IMR-90 (cell line): ENCODE results near the gene SLC6A7. TPM values are rescaled to one million over a fixed set of nuclear protein-coding genes. Genes with fewer than 3 reads are reported as not detected.

Source experiments
- ATAC-seq: fragments of 200-7000 bp; cut with Tn5 transposase; 2 replicates; pipeline ENCODE4 v1.9.1; 2020; ENCODE audit warnings: low read depth, mild to moderate bottlenecking, moderate library complexity
- BruUV-seq: library from RNA; stranded (reverse); fragments of 400-500 nt; replicated peaks from 2 replicates; lab custom pipeline; 2021; lab: Mats Ljungman, UMichigan
- CTCF ChIA-PET: fragments of 300-600 bp; formaldehyde crosslinking; extraction: SDS; loops from one replicate; lab custom pipeline; 2021; ENCODE audit warnings: antibody characterized with exemption; lab: Yijun Ruan, JAX
- POLR2A ChIA-PET: fragments of 300-600 bp; sonication (Branson Sonifier 250); formaldehyde crosslinking; loops from one replicate; lab custom pipeline; 2022; ENCODE audit warnings: antibody characterized with exemption; ENCODE audit not compliant: unreplicated experiment; lab: Charles Lee
- DNase-seq: peaks from one replicate; pipeline ENCODE4 v3.0.0; 2013
- H2AFZ ChIP-seq: replicated peaks from 2 replicates; pipeline ENCODE3; 2013; ENCODE audit warnings: low read length, mild to moderate bottlenecking; ENCODE audit not compliant: poor library complexity
- H2AK5ac ChIP-seq: 2 replicates; pipeline ENCODE4 v1.6.1; 2013; ENCODE audit warnings: low read depth, low read length, inconsistent platforms
- H2AK9ac ChIP-seq: replicated peaks from 2 replicates; pipeline ENCODE3; 2013; ENCODE audit warnings: mild to moderate bottlenecking, low read depth, low read length, moderate library complexity; ENCODE audit not compliant: poor library complexity
- H2BK120ac ChIP-seq: 2 replicates; pipeline ENCODE4 v1.6.1; 2013; ENCODE audit warnings: low read depth, low read length, inconsistent platforms
- H2BK15ac ChIP-seq: 3 replicates; pipeline ENCODE4 v1.6.1; 2013; ENCODE audit warnings: low read depth, low read length, inconsistent platforms
- H2BK20ac ChIP-seq: 2 replicates; pipeline ENCODE4 v1.6.1; 2013; ENCODE audit warnings: low read depth, mild to moderate bottlenecking, inconsistent platforms, low read length, moderate library complexity
- H2BK5ac ChIP-seq: 2 replicates; pipeline ENCODE4 v1.6.1; 2013; ENCODE audit warnings: mild to moderate bottlenecking, low read depth, low read length, inconsistent platforms; ENCODE audit not compliant: poor library complexity, severe bottlenecking
- H3K14ac ChIP-seq: replicated peaks from 2 replicates; pipeline ENCODE4 v1.6.1; 2013; ENCODE audit warnings: low read depth, low read length, inconsistent platforms
- H3K18ac ChIP-seq: 2 replicates; pipeline ENCODE4 v1.6.1; 2013; ENCODE audit warnings: low read depth, low read length, control low read depth
- H3K23ac ChIP-seq: 2 replicates; pipeline ENCODE4 v1.6.1; 2013; ENCODE audit warnings: low read depth, low read length, inconsistent platforms
- H3K27ac ChIP-seq: 2 replicates; pipeline ENCODE4 v1.5.1; 2013; ENCODE audit warnings: mild to moderate bottlenecking, control low read depth, low read length; ENCODE audit not compliant: insufficient read depth
- H3K27me3 ChIP-seq: 2 replicates; pipeline ENCODE4 v1.6.1; 2013; ENCODE audit warnings: low read length; ENCODE audit not compliant: control insufficient read depth, insufficient read depth
- H3K36me3 ChIP-seq: 2 replicates; pipeline ENCODE4 v1.6.1; 2013; ENCODE audit warnings: low read length, mixed read lengths; ENCODE audit not compliant: control insufficient read depth, insufficient read depth
- H3K4ac ChIP-seq: 2 replicates; pipeline ENCODE4 v1.6.1; 2013; ENCODE audit warnings: low read depth, low read length, inconsistent platforms
- H3K4me1 ChIP-seq: 2 replicates; pipeline ENCODE4 v1.6.1; 2013; ENCODE audit warnings: low read length, mixed read lengths; ENCODE audit not compliant: control insufficient read depth, insufficient read depth
- H3K4me2 ChIP-seq: 2 replicates; pipeline ENCODE4 v1.6.1; 2013; ENCODE audit warnings: low read depth, mild to moderate bottlenecking, control low read depth, low read length, moderate library complexity
- H3K4me3 ChIP-seq: 2 replicates; pipeline ENCODE4 v1.5.1; 2013; ENCODE audit warnings: low read depth, mild to moderate bottlenecking, control low read depth, low read length, moderate library complexity; ENCODE audit not compliant: insufficient read depth
- H3K56ac ChIP-seq: 2 replicates; pipeline ENCODE4 v1.6.1; 2013; ENCODE audit warnings: low read length, inconsistent platforms; ENCODE audit not compliant: insufficient read depth; ENCODE audit errors: extremely low read depth
- H3K79me1 ChIP-seq, 2 experiments: 2 replicates each; pipeline ENCODE4 v1.6.1; 2013; ENCODE audit warnings: low read length in 2 of 2, inconsistent platforms in 1 of 2, low read depth in 1 of 2
- H3K9ac ChIP-seq: 2 replicates; pipeline ENCODE4 v1.6.1; 2013; ENCODE audit warnings: low read depth, low read length, control low read depth
- H3K9me1 ChIP-seq: 2 replicates; pipeline ENCODE4 v1.6.1; 2013; ENCODE audit warnings: low read length, inconsistent platforms; ENCODE audit not compliant: insufficient read depth
- H3K9me3 ChIP-seq: 2 replicates; pipeline ENCODE4 v1.6.1; 2013; ENCODE audit warnings: low read length; ENCODE audit not compliant: control insufficient read depth, insufficient read depth
- H4K20me1 ChIP-seq: 2 replicates; pipeline ENCODE4 v1.6.1; 2013; ENCODE audit warnings: low read length, inconsistent platforms; ENCODE audit not compliant: insufficient read depth
- H4K5ac ChIP-seq: 2 replicates; pipeline ENCODE4 v1.6.1; 2013; ENCODE audit warnings: mild to moderate bottlenecking, low read depth, low read length, control low read depth
- H4K8ac ChIP-seq, 2 experiments: 2 replicates each; pipeline ENCODE4 v1.6.1; 2013; ENCODE audit warnings: low read depth in 2 of 2, low read length in 2 of 2, control low read depth in 1 of 2, inconsistent platforms in 1 of 2
- H4K91ac ChIP-seq: 2 replicates; pipeline ENCODE4 v1.6.1; 2013; ENCODE audit warnings: low read depth, low read length, inconsistent platforms; ENCODE audit not compliant: insufficient read depth
- BHLHE40 ChIP-seq: fragments of 150-350 bp; IDR thresholded peaks from 2 replicates; pipeline ENCODE4 v1.6.1; 2016; ENCODE audit warnings: mild to moderate bottlenecking, low read depth, low read length
- FOS ChIP-seq: fragments of 150-350 bp; IDR thresholded peaks from 2 replicates; pipeline ENCODE4 v1.6.1; 2016; ENCODE audit warnings: low read depth, low read length
- MAZ ChIP-seq: IDR thresholded peaks from 2 replicates; pipeline ENCODE4 v1.6.1; 2012; ENCODE audit warnings: low read depth, mild to moderate bottlenecking, low read length, improper control_type of control experiment, moderate library complexity, borderline replicate concordance
- POLR2A ChIP-seq: IDR thresholded peaks from 2 replicates; pipeline ENCODE4 v1.6.1; 2012; ENCODE audit warnings: mild to moderate bottlenecking, low read depth, low read length
- USF2 ChIP-seq: fragments of 150-350 bp; IDR thresholded peaks from 2 replicates; pipeline ENCODE4 v1.6.1; 2017; ENCODE audit warnings: mild to moderate bottlenecking, antibody characterized with exemption, low read length, low read depth
- WGBS, 2 experiments: methylation state at CpG; one replicate each; pipeline versions ENCODE4 v1.1.5 to v1.1.7; 2013; ENCODE audit warnings: missing lambda C conversion rate in 2 of 2; ENCODE audit not compliant: insufficient read length in 1 of 2; ENCODE audit errors: extremely low coverage in 2 of 2; 5-methylcytosine and 5-hydroxymethylcytosine counted together
- dilution Hi-C: fragments of 300-500 bp; cut with HindIII; formaldehyde crosslinking; loops from one replicate; pipeline ENCODE4 v1.14.3; 2018; ENCODE audit warnings: low sequenced_read_pairs; ENCODE audit not compliant: unreplicated experiment
- in situ Hi-C: fragments of 300-500 bp; cut with MboI; formaldehyde crosslinking; loops from 3 replicates; pipeline ENCODE4 v1.14.3; 2019; ENCODE audit warnings: low sequenced_read_pairs, inconsistent platforms, mixed read lengths
- intact Hi-C: fragments of 100-400 bp; cut with micrococcal nuclease; formaldehyde crosslinking; loops from 2 replicates; pipeline ENCODE4 v1.10.0; 2022
- polyA plus RNA-seq, 3 experiments: library from polyadenylated mRNA; depleted of rRNA; stranded (reverse); fragments of >200 nt; gene quantifications; 2 replicates each; pipeline ENCODE4 v1.2.3, GENCODE V29; 2012; ENCODE audit warnings: low replicate concordance in 1 of 3
- total RNA-seq: library from RNA; depleted of rRNA; stranded (reverse); fragments of >200 nt; gene quantifications from 2 replicates; pipeline ENCODE4 v1.2.3, GENCODE V29; 2012

The SLC6A7 gene
- total and polyA plus RNA-seq, 2 of the 4 experiments (the other 2 are of a cell fraction): under 0.01 TPM; not detected in 1

GRCh38 chr5:150190987-150191386 is 1.1 kb downstream of the SLC6A7 start:
- dilution Hi-C loops: no loop called here
- no peak overlapping the region for H2AFZ ChIP-seq
- H3K4ac ChIP-seq: no peak overlapping the region
- H2AK9ac ChIP-seq: no peak overlapping the region
- WGBS, 2 experiments: no CpG with 5 or more reads among the region's 2 CpGs
- no peaks in the 10 kb centered on the region for H4K20me1 ChIP-seq
- POLR2A ChIA-PET: no interaction called here
- intact Hi-C loops: no loop called here
- H4K91ac ChIP-seq: no peak overlapping the region
- no peak for DNase-seq
- H3K27ac ChIP-seq: no peak overlapping the region
- no peak for ATAC-seq
- no peak overlapping the region for H2BK5ac ChIP-seq
- no peaks in the 10 kb centered on the region for H3K36me3 ChIP-seq
- H3K56ac ChIP-seq: no peak overlapping the region
- H2BK15ac ChIP-seq: no peak overlapping the region
- no peak overlapping the region for H3K23ac ChIP-seq
- CTCF ChIA-PET: no interaction called here
- H3K27me3 ChIP-seq: peaks cover 92% of the 10 kb centered on the region
- H3K9ac ChIP-seq: no peak overlapping the region
- H2BK20ac ChIP-seq: no peak overlapping the region
- no peak overlapping the region for H3K4me2 ChIP-seq
- H4K8ac ChIP-seq: no peak overlapping the region
- H2BK120ac ChIP-seq: no peak overlapping the region
- TF ChIP-seq FOS (no peak), MAZ (no peak), BHLHE40 (no peak), USF2 (no peak), POLR2A (no peak)
- no peak overlapping the region for H3K4me3 ChIP-seq
- H3K4me1 ChIP-seq: peaks cover 2% of the 10 kb centered on the region; the same call in 1 of the 2 replicates
- peaks cover 4% of the 10 kb centered on the region; the same call in 1 of the 2 replicates for H3K9me1 ChIP-seq
- no TSS peak for BruUV-seq
- no peak overlapping the region for H3K18ac ChIP-seq
- no peak overlapping the region for H3K14ac ChIP-seq
- no peaks in the 10 kb centered on the region for H3K9me3 ChIP-seq
- in situ Hi-C loops: no loop called here
- H4K5ac ChIP-seq: no peak overlapping the region
- H3K79me1 ChIP-seq: no peaks in the 10 kb centered on the region
- no peak overlapping the region for H2AK5ac ChIP-seq
